Stimulated activated CD4-positive, alpha-beta T cell treated with anti-CD3 and anti-CD28 coated beads, Interleukin-2, amount 100 ng/mL, for 24 hours (primary cell): ENCODE measurements around the gene CLEC4M.
A peak's percentile ranks its signal among the peaks of the same experiment; 100 is the strongest.
"Not testable (repeated sequence)": the region's sequence is repeated elsewhere in the genome, so short reads cannot be mapped to it uniquely, and the experiment has no call there.

Experiments
- DNase-seq, 2 donors: peaks; one replicate each; pipeline ENCODE4 v3.0.0-alpha.2; 2020

CLEC4M gene

GRCh38 chr19:7778081-7778480 lies 15.0 kb downstream of the CLEC4M start:
- DNase-seq, result no peak

- DNase-seq, result no peak
Observed at GRCh38 chr19:7779631-7780486, 16.8 kb downstream of the CLEC4M start.

DNA sequence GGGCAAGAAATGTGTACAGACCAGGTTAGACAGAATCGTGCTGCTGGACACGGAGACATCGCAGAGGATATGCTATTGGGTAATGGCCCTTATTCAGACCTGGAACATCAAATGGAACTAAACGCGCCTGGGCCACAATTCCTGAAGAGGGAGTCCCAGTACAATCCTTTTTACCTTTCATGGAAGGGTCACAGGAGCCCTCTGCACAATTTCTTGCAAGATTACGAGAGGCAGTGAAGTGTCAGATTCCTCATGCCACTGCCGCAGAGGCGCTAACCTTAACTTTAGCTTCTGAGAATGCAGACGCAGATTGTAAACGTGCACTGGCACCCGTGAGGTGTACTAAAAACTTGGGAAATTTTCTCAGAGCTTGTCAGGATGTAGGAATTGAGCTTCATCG lies 18.1 kb downstream of the CLEC4M start:
- DNase-seq, result no peak

DNA sequence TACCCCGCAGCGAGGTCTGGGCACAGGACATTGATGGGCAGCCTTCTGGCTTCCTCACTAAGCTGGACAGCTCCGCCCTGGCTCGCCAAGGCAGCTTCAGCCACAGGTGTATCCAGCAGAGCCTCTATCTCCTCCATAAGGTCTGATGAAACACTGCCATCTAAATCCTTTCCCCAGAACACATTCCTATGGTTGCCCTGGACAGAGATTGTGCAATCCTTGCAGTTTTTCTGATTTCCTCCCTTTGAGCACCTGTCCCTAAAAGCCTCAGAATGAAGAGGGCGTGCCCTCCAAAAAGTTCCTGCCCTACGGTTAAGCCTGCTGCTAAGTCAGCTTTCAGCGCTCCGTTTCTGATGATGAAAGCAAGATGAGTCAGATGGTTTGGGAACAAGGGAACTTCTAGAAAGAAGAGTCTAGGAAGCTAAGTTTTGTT lies 21.0 kb downstream of the CLEC4M start:
- no peak for DNase-seq

- DNase-seq, result no peak
Observed at GRCh38 chr19:7784856-7785255, 21.8 kb downstream of the CLEC4M start.

DNA sequence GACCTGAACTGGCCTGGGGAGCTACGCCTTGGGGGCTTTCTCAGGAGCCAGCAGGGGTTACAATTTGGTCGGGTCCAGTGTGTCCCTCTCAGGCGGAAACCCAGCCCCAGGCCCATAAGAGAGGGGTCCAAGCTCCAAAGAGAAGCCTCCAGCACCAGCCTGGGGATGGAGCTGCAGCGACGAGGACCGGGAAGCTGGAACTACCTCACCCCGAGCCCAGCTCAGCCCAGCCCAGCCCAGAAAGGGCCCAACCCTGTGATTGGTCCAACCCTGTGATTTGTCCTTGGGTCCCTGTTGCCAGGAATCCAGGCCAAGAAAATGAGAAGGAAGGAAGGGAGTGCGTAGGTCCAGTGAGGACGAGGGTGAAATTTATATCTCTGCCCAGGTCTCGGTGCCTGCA lies 24.1 kb downstream of the CLEC4M start:
- DNase-seq, result no peak

DNA sequence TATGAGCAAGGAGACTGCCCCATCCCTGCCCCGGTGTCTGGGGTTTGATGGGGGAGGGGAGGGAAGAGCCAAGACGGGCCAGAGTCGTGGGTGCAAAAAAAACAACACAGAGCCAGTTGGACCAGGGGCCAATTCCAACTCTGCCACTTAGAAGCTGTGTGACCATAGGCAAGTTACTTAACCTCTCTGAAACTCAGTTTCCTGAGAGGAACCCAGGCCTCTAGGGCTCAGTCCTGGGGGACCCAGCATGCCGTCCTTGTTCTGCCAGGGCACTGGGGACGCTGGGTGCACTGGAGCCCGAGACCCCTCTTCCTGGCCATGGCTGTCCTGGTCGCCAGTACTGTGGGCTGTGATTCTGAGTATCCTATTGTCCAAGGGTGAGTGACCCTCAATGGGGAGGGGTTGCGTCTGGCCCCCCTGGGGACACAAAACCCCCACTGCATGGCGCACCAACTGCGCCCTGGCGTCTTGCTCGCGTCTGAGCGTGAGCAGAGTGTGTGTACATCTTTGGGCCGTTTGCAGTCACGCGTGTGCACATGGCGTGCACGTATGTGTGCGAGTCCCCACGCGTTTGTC lies 24.6 kb downstream of the CLEC4M start:
- no peak for DNase-seq

DNA sequence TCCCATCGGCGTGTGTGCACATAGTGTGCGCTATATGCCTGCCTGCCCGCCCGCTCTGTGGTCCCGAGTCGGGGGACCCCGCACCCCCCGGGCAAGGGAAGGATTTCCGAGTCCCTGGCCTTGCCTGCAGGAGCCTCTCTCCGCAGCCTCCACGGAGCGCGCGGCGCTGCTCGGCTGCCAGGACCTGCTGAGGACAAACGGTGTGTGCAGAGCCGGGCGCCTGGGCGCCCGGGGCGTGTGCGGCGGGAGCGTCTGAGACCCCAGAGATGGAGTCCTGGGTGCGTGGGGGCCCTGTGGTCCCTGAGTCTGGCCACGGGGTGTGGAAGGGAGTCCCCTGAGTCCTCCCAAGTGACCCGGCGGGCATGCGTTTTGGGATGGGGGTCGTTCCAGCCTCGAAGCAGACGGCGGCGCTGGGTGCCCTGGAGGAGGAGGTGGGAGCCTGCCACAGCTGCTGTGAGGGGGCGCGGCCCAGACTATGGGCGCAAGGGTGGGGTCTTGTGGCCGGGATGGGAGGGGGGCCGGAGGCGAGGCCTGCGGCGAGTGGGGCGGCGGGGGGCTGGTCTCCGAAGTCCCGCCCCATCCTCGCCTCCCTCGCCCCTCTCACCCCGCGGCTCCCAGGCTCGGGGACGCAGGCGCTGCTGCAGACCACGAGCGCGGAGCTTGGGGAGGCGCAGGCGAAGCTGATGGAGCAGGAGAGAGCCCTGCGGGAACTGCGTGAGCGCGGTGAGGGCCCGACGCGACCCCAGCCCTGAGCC lies 25.3 kb downstream of the CLEC4M start:
- no peak for DNase-seq

DNA sequence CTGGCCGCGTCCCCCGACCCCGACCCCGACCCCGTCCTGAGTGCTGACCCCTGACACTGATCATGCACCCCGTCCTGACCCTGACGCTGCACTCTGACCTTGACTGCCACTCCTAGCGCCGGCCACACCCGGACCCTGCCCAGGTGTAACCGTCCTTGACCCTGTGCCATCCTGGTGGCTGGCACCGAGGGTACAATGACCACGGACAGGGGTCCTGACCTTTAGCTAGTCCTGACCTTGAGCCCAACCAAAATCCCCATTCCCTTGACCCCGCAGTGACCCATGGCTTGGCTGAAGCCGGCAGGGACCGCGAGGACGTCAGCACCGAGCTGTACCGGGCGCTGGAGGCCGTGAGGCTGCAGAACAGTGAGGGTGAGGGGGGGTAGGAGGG lies 25.9 kb downstream of the CLEC4M start:
- DNase-seq, result no peak

DNA sequence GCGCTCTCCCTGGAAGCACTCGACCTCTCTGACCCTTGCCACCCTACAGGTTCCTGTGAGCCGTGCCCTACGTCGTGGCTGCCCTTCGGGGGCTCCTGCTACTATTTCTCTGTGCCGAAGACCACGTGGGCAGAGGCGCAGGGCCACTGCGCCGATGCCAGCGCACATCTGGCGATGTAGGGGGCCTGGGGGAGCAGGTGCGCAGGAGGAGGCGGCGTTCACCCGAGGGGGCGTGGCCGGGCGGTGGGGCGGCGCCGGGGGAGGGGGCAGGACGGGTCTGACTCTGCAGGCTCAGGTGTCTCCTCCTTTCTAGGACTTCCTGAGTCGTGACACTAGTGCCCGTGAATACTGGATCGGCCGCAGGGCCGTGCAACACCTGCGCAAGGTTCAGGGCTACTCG lies 26.4 kb downstream of the CLEC4M start:
- peak; percentile 34 to 39 for DNase-seq

- no peak for DNase-seq
Observed at GRCh38 chr19:7790416-7790815, 27.4 kb downstream of the CLEC4M start.

- DNase-seq, result no peak
Observed at GRCh38 chr19:7792281-7792680, 29.2 kb downstream of the CLEC4M start.

GRCh38 chr19:7792701-7793100 lies 29.7 kb downstream of the CLEC4M start:
- not testable (repeated sequence) for DNase-seq

- DNase-seq, result no peak
Observed at GRCh38 chr19:7793493-7793892, 30.4 kb downstream of the CLEC4M start.

- DNase-seq, result no peak
Observed at GRCh38 chr19:7795555-7796161, 32.6 kb downstream of the CLEC4M start.

GRCh38 chr19:7799640-7800355 lies 36.8 kb downstream of the CLEC4M start:
- peak; percentile 69 to 74 for DNase-seq

- DNase-seq, result no peak
Observed at GRCh38 chr19:7801020-7801570, 38.1 kb downstream of the CLEC4M start.

GRCh38 chr19:7806234-7806633 lies 43.2 kb downstream of the CLEC4M start:
- DNase-seq, result no peak

DNA sequence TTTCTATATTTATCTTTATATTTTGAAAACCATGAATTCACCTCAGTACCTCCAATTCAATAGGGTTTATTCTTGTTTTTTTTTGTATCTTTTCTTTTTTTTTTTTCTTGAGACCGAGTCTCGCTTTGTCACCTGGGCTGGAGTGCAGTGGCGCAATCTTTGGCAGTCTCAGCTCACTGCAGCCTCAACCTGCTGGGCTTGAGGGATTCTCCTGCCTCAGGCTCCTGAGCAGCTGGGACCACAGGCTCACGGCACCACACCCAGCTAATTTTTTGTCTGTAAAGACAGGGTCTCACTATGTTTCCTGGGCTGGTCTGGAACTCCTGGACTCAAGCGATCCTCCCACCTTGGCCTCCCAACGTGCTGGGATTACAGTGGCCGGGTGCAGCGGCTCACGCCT lies 43.8 kb downstream of the CLEC4M start:
- DNase-seq, result no peak

DNA sequence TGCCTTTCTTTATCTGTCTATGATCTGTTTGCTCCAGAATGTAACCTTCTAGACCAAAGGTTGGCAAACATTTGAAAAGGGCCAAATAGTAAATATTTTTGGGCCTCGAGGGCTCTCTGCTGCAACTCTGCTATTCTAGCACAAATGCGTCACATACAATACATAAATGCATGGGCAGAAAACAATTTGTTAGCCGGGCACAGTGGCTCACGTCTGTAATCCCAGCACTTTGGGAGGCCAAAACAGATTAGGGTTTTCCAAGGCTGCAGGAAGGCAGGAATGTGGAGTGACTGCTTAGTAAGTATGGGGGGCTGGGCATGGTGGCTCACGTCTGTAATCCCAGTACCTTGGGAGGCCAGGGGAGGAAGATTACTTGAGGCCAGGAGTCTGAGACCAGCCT lies 45.1 kb downstream of the CLEC4M start:
- no peak for DNase-seq

DNA sequence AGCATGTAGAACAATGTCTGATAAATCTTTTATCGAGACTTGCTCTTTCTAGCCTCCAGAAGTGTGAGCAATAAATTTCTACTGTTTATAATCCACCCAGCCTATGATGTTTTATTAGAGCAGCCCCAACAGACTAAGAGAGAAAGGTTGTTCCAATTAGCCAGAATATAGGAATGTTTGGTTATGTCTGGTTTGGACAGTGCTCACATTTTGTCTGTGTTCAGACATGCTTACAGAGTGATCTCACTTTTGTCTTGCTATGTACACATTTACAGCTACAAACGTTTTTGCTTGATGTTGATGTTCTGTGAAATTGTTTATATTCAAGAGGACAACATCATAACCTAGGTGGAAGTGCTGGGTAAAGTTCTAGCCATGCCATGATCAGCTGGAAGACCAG lies 48.9 kb downstream of the CLEC4M start:
- DNase-seq, result no peak

- DNase-seq, result no peak
Observed at GRCh38 chr19:7815325-7815724, 52.3 kb downstream of the CLEC4M start.
